K562 (cell line): ENCODE measurements around the gene YLPM1. TPM values are rescaled to one million over a fixed set of nuclear protein-coding genes. Genes with fewer than 3 reads are reported as not detected.

Experiments
- polyA plus RNA-seq, 8 experiments: library from polyadenylated mRNA; depleted of rRNA in 4 of 8; stranded (reverse) in 5 of 8; unstranded in 3 of 8; fragments of >200 nt; fragmentation: Nextera tagmentation in 2 of 8; fragmentation: Illumina TruSeq in 1 of 8; extraction: Ambion mirVana in 2 of 8; extraction: Trizol in 1 of 8; gene quantifications; 2 replicates each; pipeline versions ENCODE4 v1.2.1 to v1.2.3, GENCODE V29; 2011 to 2014; ENCODE audit warnings: inconsistent platforms in 1 of 8, missing spikeins in 1 of 8
- total RNA-seq, 7 experiments: library from RNA; depleted of rRNA in 6 of 7; stranded (reverse); fragments of >200 nt in 6 of 7; fragmentation: Illumina TruSeq in 2 of 7; extraction: Trizol in 2 of 7; gene quantifications; 2 replicates each; pipeline versions ENCODE4 v1.2.1 to v1.2.3, GENCODE V29; 2011 to 2021; ENCODE audit warnings: low replicate concordance in 1 of 7
- TF ChIP-seq, protein P1 (sequence below): fragments of 450-650 bp; IDR thresholded peaks from 2 replicates; pipeline ENCODE4 v1.6.1; 2017; ENCODE audit warnings: antibody characterized with exemption
- TF ChIP-seq, protein P2 (sequence below), 2 experiments: fragments of 450-650 bp; formaldehyde crosslinking in 1 of 2; IDR thresholded peaks; 2 replicates each; pipeline versions ENCODE4 v1.4.0 to v1.6.1; 2014 to 2020; ENCODE audit warnings: mild to moderate bottlenecking in 2 of 2, borderline replicate concordance in 1 of 2, low read depth in 1 of 2

Gene YLPM1
- total and polyA plus RNA-seq, 9 of the 15 experiments (the other 6 are each of a cell fraction or from before 2014, with no cell fraction given) = 7.2 to 32.7 (median 14.6) TPM

DNA sequence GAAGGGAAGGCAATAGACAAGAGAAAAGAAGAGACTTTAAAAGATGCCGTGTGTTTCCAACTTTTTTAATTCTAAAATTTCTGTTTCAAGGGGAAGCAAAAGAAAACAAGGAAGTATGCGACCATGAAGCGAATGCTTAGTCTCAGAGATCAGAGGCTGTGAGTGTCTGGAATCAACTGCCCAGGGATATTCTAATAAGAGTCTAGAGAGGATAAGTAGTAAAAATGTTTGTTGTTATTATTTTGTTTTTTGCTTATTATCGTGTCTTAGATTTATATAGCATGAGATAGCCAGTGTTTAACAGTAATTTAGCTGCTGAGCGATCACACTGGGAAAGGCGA is 49.8 kb upstream of the YLPM1 start (continued):
- TF ChIP-seq, protein P1, sequence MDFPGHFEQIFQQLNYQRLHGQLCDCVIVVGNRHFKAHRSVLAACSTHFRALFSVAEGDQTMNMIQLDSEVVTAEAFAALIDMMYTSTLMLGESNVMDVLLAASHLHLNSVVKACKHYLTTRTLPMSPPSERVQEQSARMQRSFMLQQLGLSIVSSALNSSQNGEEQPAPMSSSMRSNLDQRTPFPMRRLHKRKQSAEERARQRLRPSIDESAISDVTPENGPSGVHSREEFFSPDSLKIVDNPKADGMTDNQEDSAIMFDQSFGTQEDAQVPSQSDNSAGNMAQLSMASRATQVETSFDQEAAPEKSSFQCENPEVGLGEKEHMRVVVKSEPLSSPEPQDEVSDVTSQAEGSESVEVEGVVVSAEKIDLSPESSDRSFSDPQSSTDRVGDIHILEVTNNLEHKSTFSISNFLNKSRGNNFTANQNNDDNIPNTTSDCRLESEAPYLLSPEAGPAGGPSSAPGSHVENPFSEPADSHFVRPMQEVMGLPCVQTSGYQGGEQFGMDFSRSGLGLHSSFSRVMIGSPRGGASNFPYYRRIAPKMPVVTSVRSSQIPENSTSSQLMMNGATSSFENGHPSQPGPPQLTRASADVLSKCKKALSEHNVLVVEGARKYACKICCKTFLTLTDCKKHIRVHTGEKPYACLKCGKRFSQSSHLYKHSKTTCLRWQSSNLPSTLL = no peak
- TF ChIP-seq, protein P2, sequence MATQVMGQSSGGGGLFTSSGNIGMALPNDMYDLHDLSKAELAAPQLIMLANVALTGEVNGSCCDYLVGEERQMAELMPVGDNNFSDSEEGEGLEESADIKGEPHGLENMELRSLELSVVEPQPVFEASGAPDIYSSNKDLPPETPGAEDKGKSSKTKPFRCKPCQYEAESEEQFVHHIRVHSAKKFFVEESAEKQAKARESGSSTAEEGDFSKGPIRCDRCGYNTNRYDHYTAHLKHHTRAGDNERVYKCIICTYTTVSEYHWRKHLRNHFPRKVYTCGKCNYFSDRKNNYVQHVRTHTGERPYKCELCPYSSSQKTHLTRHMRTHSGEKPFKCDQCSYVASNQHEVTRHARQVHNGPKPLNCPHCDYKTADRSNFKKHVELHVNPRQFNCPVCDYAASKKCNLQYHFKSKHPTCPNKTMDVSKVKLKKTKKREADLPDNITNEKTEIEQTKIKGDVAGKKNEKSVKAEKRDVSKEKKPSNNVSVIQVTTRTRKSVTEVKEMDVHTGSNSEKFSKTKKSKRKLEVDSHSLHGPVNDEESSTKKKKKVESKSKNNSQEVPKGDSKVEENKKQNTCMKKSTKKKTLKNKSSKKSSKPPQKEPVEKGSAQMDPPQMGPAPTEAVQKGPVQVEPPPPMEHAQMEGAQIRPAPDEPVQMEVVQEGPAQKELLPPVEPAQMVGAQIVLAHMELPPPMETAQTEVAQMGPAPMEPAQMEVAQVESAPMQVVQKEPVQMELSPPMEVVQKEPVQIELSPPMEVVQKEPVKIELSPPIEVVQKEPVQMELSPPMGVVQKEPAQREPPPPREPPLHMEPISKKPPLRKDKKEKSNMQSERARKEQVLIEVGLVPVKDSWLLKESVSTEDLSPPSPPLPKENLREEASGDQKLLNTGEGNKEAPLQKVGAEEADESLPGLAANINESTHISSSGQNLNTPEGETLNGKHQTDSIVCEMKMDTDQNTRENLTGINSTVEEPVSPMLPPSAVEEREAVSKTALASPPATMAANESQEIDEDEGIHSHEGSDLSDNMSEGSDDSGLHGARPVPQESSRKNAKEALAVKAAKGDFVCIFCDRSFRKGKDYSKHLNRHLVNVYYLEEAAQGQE (IDR thresholded peaks at IDR 0.05; ENCODE audit: borderline replicate concordance) = no peak
- TF ChIP-seq, protein P2 (CRISPR knock-in tag; IDR thresholded peaks at IDR 0.05; ENCODE audit: low read depth) = no peak
